ENCODE measurements around the gene B4GALT5.

The B4GALT5 gene

DNA sequence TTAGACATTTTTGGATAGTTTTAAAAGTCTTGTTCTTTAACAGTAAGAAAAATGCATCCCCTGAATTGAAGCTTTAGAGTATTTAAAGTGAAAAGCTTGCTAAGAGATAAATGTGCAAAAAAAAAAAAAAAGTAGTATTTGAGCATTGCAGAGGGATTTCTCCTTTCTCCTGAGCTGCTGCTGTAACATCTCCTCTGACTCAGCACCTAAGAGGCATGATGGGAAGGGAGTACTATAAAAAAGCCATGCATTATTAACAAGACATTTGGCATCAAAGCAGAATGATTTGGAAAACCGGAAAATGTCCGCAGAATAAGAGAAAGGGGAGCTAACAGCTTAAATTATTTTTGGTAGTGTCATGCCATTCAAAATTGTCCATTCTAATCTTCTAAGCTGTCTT, 27.9 kb downstream of the B4GALT5 start:
- TF ChIP-seq, protein P1, sequence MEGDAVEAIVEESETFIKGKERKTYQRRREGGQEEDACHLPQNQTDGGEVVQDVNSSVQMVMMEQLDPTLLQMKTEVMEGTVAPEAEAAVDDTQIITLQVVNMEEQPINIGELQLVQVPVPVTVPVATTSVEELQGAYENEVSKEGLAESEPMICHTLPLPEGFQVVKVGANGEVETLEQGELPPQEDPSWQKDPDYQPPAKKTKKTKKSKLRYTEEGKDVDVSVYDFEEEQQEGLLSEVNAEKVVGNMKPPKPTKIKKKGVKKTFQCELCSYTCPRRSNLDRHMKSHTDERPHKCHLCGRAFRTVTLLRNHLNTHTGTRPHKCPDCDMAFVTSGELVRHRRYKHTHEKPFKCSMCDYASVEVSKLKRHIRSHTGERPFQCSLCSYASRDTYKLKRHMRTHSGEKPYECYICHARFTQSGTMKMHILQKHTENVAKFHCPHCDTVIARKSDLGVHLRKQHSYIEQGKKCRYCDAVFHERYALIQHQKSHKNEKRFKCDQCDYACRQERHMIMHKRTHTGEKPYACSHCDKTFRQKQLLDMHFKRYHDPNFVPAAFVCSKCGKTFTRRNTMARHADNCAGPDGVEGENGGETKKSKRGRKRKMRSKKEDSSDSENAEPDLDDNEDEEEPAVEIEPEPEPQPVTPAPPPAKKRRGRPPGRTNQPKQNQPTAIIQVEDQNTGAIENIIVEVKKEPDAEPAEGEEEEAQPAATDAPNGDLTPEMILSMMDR (IDR thresholded peaks at IDR 0.05) = no peak

DNA sequence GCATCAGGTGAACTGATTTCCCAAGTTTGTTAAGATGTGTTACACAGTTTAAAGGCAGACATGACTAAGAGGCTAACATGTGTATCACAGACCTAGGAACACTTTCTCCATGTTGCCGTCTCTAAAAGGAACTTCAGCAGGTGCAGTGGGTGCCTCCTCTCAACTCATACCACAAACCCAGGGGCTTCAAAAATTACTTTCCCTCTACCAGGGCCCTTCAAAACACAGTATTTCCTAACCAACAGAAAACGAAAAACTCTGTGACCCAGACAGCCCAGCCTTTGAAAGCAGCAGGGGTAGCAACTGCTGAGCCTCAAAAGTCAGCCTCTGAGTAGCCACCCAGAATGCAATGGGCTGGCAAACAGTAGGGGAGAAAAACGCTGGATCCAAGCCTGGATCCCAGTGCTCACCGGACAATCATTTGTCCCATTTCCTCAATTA, 28.5 kb downstream of the B4GALT5 start:
- TF ChIP-seq, protein P1 (IDR thresholded peaks at IDR 0.05) = no peak

DNA sequence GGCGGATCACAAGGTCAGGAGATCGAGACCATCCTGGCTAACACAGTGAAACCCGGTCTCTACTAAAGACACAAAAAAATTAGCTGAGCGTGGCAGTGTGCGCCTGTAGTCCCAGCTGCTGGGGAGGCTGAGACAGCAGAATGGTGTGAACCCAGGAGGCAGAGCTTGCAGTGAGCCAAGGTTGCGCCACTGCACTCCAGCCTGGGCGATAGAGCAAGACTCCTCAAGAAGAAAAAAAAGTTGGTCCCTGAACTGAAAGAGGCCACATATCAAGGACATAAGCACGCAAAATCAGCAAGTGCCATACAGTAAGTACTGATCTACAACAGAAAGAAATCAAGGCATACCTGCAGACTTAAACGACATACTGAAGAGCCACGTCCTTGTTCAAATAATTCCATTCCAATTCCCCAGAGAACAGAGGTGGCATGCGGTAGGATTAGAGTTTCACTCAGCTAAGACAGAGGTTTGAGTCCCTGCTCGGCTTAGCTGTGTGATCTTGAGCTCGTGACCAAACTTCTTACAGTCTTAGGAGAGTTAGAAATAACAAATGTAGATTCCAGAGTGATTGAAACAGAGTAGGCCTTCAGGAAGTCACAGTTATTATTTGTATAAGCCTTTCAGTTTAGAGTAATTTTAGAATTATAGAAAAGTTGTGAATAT, 29.2 kb downstream of the B4GALT5 start:
- TF ChIP-seq, protein P1 (IDR thresholded peaks at IDR 0.05) = no peak

DNA sequence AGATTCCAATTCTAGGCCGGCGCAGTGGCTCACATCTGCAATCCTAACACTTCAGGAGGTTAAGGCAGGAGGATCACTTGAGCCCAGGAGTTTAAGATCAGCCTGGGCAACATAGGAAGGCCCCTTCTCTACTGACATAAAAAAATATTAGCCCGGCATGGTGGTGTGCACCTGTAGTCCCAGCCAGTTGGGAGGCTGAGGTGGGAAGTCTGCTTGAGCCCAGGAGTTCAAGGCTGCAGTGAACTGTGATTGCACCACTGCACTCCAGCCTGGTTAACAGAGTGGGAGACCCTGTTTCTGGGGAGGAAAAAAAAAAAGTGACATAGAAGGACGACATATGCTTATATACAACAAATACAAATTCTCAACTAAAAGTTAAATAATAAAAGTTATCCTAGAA, 30.9 kb downstream of the B4GALT5 start:
- TF ChIP-seq, protein P1 (IDR thresholded peaks at IDR 0.05) = no peak

DNA sequence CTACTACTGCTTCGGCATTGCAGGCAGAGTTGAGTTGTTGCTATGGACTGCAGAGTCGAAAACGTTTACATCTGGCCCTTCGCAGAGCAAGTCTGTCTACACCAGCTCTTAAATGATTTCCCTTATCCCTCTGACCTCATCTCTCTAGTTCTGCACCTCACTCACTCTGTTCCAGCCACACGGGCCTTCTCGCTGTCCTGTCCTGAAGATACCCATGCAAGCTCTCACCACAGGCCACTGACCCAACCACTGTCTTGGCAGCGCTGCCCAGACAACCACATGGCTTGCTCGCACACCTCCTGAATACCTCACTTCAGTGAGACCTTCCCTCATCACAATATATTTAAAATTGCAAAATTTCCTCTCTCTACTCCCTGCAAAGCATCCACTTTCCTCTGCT, 31.4 kb downstream of the B4GALT5 start:
- TF ChIP-seq, protein P1 (IDR thresholded peaks at IDR 0.05) = no peak

DNA sequence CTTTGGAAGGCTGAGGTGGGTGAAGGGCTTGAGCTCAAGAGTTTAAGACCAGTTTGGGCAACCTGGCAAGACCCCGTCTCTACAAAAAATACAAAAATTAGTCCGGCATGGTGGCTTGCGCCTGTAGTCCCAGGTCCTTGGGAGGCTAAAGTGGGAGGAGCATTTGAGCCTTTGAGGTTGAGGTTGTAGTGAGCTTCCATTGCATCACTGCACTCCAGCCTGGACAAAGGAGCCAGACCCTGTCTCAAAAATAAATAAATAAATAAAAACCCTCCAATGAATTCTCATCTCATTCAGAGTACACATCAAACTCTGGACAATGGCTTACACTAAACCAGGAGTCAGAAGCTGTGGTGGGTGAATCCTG, 31.8 kb downstream of the B4GALT5 start:
- TF ChIP-seq, protein P1 (IDR thresholded peaks at IDR 0.05) = no peak

DNA sequence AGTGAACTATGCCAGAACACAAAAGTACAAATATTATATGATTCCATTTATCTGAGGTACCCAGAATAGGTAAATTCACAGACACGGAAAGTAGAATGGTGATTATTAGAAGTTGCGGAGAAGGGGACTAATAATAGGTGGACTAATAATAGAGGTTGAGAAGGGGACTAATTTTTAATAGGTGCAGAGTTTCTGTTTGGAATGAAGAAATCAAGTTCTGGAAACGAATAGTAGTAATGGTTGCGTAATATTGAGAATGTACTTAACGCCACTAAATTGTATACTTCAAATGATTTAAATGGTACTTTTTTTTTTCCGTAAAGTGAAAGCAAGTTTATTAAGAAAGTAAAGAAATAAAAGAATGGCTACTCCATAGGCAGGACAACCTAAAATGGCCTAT, 33.2 kb downstream of the B4GALT5 start:
- TF ChIP-seq, protein P1 (IDR thresholded peaks at IDR 0.05) = no peak

DNA sequence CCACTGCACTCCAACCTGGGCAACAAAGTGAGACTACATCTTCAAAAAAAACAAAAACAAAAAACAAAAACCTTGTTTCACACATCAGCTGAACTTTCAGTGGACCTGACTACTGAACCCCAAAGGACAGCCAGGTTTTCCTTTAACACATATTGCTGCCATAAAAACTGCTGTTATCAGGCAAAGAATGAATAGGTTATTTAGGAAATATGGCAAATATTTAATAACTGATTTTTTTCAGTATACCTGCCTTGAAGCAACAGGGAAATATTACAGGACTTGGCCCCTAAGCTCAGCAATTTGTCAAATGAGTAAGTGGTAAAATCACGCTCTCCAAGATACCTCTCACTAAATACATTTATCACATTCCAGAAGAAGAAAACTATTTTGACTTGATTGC, 34.0 kb downstream of the B4GALT5 start:
- TF ChIP-seq, protein P1 (IDR thresholded peaks at IDR 0.05) = no peak
